Upper lobe of left lung (tissue), 6 donors: ENCODE results near the gene ZNF30. TPM values are rescaled to one million over a fixed set of nuclear protein-coding genes. Genes with fewer than 3 reads are reported as not detected.

ENCODE experiments used
- ATAC-seq, 2 donors: fragments of 200-7000 bp; cut with Tn5 transposase; one replicate each; pipeline ENCODE4 v1.9.1; 2022; ENCODE audit warnings: mild to moderate bottlenecking in 2 of 2, moderate library complexity in 2 of 2; ENCODE audit not compliant: low FRiP score in 2 of 2
- DNase-seq, 2 donors: peaks; one replicate each; pipeline ENCODE4 v3.0.0-alpha.2; 2019 to 2020
- H3K27ac ChIP-seq, 4 donors: fragments of 200-600 bp; sonication (generic); one replicate each; pipeline ENCODE4 v1.5.1; 2016 to 2019
- H3K27me3 ChIP-seq, 4 donors: fragments of 200-600 bp; sonication (generic); one replicate each; pipeline ENCODE4 v1.5.1; 2017 to 2019
- H3K36me3 ChIP-seq, 4 donors: fragments of 200-600 bp; sonication (generic); one replicate each; pipeline ENCODE4 v1.5.1; 2016 to 2019
- H3K4me1 ChIP-seq, 4 donors: fragments of 200-600 bp; sonication (generic); one replicate each; pipeline ENCODE4 v1.5.1; 2018 to 2019
- H3K4me3 ChIP-seq, 4 donors: fragments of 200-600 bp; sonication (generic); one replicate each; pipeline ENCODE4 v1.5.1; 2017 to 2019; ENCODE audit warnings: mild to moderate bottlenecking in 2 of 4, moderate library complexity in 1 of 4
- H3K9me3 ChIP-seq, 4 donors: fragments of 200-600 bp; sonication (generic); one replicate each; pipeline ENCODE4 v1.5.1; 2018 to 2019
- CTCF ChIP-seq, 6 experiments: fragments of 450-650 bp in 4 of 6; fragments of 200-600 bp in 2 of 6; sonication (generic) in 2 of 6; IDR thresholded peaks; one replicate each; pipeline ENCODE4 v1.5.1; 2016 to 2019; ENCODE audit warnings: antibody characterized with exemption in 6 of 6
- EP300 ChIP-seq, 4 donors: sonication (generic); formaldehyde crosslinking; IDR thresholded peaks; one replicate each; pipeline ENCODE4 v1.5.1; 2017; ENCODE audit warnings: antibody characterized with exemption in 4 of 4, control low read depth in 2 of 4
- POLR2A ChIP-seq, 4 donors: fragments of 450-650 bp; IDR thresholded peaks; one replicate each; pipeline ENCODE4 v1.5.1; 2016 to 2017; ENCODE audit warnings: antibody characterized with exemption in 4 of 4, mild to moderate bottlenecking in 2 of 4
- POLR2AphosphoS5 ChIP-seq, 2 donors: sonication (generic); formaldehyde crosslinking; IDR thresholded peaks; one replicate each; pipeline ENCODE4 v1.5.1; 2017; ENCODE audit warnings: antibody characterized with exemption in 2 of 2
- WGBS, 2 donors: methylation state at CpG; one replicate each; pipeline ENCODE4 v1.1.5; 2017 to 2018; 5-methylcytosine and 5-hydroxymethylcytosine counted together
- total RNA-seq, 6 donors: library from RNA; depleted of rRNA in 4 of 6; stranded (reverse); fragments of >200 nt in 4 of 6; gene quantifications; one replicate each; pipeline versions ENCODE4 v1.1.0 to v1.2.1, GENCODE V29; 2016 to 2021
- donor health status: DM: no; HTN: no; CAD: no; lungs with moderate emphysema.
- donor health status: DM: no; HTN: yes; CAD: no; lungs with severe emphysema.

ZNF30 gene
- total RNA-seq, 6 donors from 2014 or later: 2.1 to 15.7 (median 3.2) TPM

- 94 to 96% methylated on average over 13 of the region's 13 CpGs for WGBS, 2 donors
- no peak for TF ChIP-seq POLR2AphosphoS5 (IDR thresholded peaks at IDR 0.05)
- TF ChIP-seq POLR2A (IDR thresholded peaks at IDR 0.05): no peak
- no peak for TF ChIP-seq CTCF (IDR thresholded peaks at IDR 0.05)
- no peak for TF ChIP-seq EP300 (IDR thresholded peaks at IDR 0.05)
- ATAC-seq: no peak
- H3K4me1 ChIP-seq: no peaks in the 10 kb centered on the region
- no peak overlapping the region for H3K27ac ChIP-seq
- H3K36me3 ChIP-seq: peaks cover 3 to 32% (median 9%) of the 10 kb centered on the region in 4 donors
- DNase-seq: no peak
- no peak overlapping the region for H3K4me3 ChIP-seq
- peaks cover 17 to 69% (median 36%) of the 10 kb centered on the region in 4 donors for H3K9me3 ChIP-seq
- no peaks in the 10 kb centered on the region for H3K27me3 ChIP-seq
Observed at GRCh38 chr19:34943861-34944573, 17.3 kb downstream of the ZNF30 start.

- Histone ChIP-seq H3K4me3 (no peak overlapping the region), H3K27ac (no peak overlapping the region), H3K36me3 (peaks cover 2 to 50% (median 21%) of the 10 kb centered on the region in 4 donors), H3K4me1 (no peaks in the 10 kb centered on the region), H3K27me3 (no peaks in the 10 kb centered on the region), H3K9me3 (peaks cover 56 to 83% (median 69%) of the 10 kb centered on the region in 4 donors)
- no peak for TF ChIP-seq POLR2A (IDR thresholded peaks at IDR 0.05)
- TF ChIP-seq CTCF (IDR thresholded peaks at IDR 0.05): no peak
- TF ChIP-seq EP300 (IDR thresholded peaks at IDR 0.05): no peak
- no peak for TF ChIP-seq POLR2AphosphoS5 (IDR thresholded peaks at IDR 0.05)
- no peak for ATAC-seq
- DNase-seq: no peak
Observed at GRCh38 chr19:34953092-34953491, 26.4 kb downstream of the ZNF30 start.

- Histone ChIP-seq H3K9me3 (peaks cover 62 to 77% (median 76%) of the 10 kb centered on the region in 4 donors), H3K27me3 (no peaks in the 10 kb centered on the region), H3K4me3 (no peak overlapping the region), H3K36me3 (peaks cover 20 to 65% (median 50%) of the 10 kb centered on the region in 4 donors), H3K4me1 (peaks cover 9 to 18% (median 15%) of the 10 kb centered on the region in 4 donors), H3K27ac (no peak overlapping the region)
- 94 to 98% methylated on average over 21 to 22 of the region's 22 CpGs for WGBS, 2 donors
- DNase-seq (no peak), ATAC-seq (no peak)
- no peak for TF ChIP-seq CTCF (IDR thresholded peaks at IDR 0.05)
- no peak for TF ChIP-seq EP300 (IDR thresholded peaks at IDR 0.05)
- TF ChIP-seq POLR2A (IDR thresholded peaks at IDR 0.05): no peak
- no peak for TF ChIP-seq POLR2AphosphoS5 (IDR thresholded peaks at IDR 0.05)
Observed at GRCh38 chr19:34957830-34958751, 31.4 kb downstream of the ZNF30 start.

- Histone ChIP-seq H3K27me3 (no peaks in the 10 kb centered on the region), H3K4me3 (no peak overlapping the region), H3K27ac (no peak overlapping the region), H3K9me3 (peaks cover 53 to 67% (median 67%) of the 10 kb centered on the region in 4 donors), H3K4me1 (peaks cover 9 to 21% (median 17%) of the 10 kb centered on the region in 4 donors), H3K36me3 (peaks cover 20 to 63% (median 50%) of the 10 kb centered on the region in 4 donors)
- no peak for ATAC-seq
- no peak for TF ChIP-seq EP300 (IDR thresholded peaks at IDR 0.05)
- no peak for TF ChIP-seq POLR2A (IDR thresholded peaks at IDR 0.05)
- TF ChIP-seq CTCF (IDR thresholded peaks at IDR 0.05): no peak
- TF ChIP-seq POLR2AphosphoS5 (IDR thresholded peaks at IDR 0.05): no peak
- DNase-seq: no peak
- 91 to 100% methylated on average over 4 to 7 of the region's 7 CpGs for WGBS, 2 donors
Observed at GRCh38 chr19:34959021-34959420, 32.3 kb downstream of the ZNF30 start.
